KMS-11 (cell line): Measurements from ENCODE around the gene CTNNA3.
"Not testable (repeated sequence)": the region's sequence is repeated elsewhere in the genome, so short reads cannot be mapped to it uniquely, and the experiment has no call there.

ENCODE experiments used
- H2AFZ ChIP-seq: fragments of 200-600 bp; sonication (generic); 2 replicates; pipeline ENCODE4 v1.6.1; 2016; ENCODE audit warnings: antibody characterized with exemption, mixed run types, low read depth
- H3K27ac ChIP-seq: fragments of 200-600 bp; sonication (generic); 2 replicates; pipeline ENCODE4 v1.6.1; 2016; ENCODE audit warnings: mild to moderate bottlenecking, mixed run types
- H3K27me3 ChIP-seq: fragments of 200-600 bp; sonication (generic); 2 replicates; pipeline ENCODE4 v1.6.1; 2017; ENCODE audit warnings: mild to moderate bottlenecking, low read depth, mixed run types, moderate library complexity; ENCODE audit not compliant: insufficient read depth
- H3K36me3 ChIP-seq: fragments of 200-600 bp; sonication (generic); 2 replicates; pipeline ENCODE4 v1.6.1; 2017; ENCODE audit warnings: mild to moderate bottlenecking, mixed run types; ENCODE audit not compliant: insufficient read depth
- H3K4me1 ChIP-seq: fragments of 200-600 bp; sonication (generic); 2 replicates; pipeline ENCODE4 v1.6.1; 2016; ENCODE audit warnings: mild to moderate bottlenecking, low read depth, mixed run types; ENCODE audit not compliant: poor library complexity, severe bottlenecking
- H3K4me2 ChIP-seq: fragments of 200-600 bp; sonication (generic); 2 replicates; pipeline ENCODE4 v1.7.0; 2016; ENCODE audit warnings: mild to moderate bottlenecking, mixed run types
- H3K4me3 ChIP-seq: fragments of 200-600 bp; sonication (generic); IDR thresholded peaks from 2 replicates; pipeline ENCODE4 v1.6.1; 2017; ENCODE audit warnings: low read depth, low read length, mixed read lengths; ENCODE audit not compliant: insufficient read depth
- H3K79me2 ChIP-seq: fragments of 200-600 bp; sonication (generic); 2 replicates; pipeline ENCODE4 v1.6.1; 2016; ENCODE audit warnings: low read depth, mixed run types; ENCODE audit not compliant: insufficient read depth
- H3K9ac ChIP-seq: fragments of 200-600 bp; sonication (generic); 2 replicates; pipeline ENCODE4 v1.6.1; 2016; ENCODE audit warnings: mild to moderate bottlenecking, mixed run types
- H4K20me1 ChIP-seq: fragments of 200-600 bp; sonication (generic); 2 replicates; pipeline ENCODE4 v1.6.1; 2016; ENCODE audit warnings: mild to moderate bottlenecking, mixed run types; ENCODE audit not compliant: insufficient read depth
- TF ChIP-seq, protein P1 (sequence below): fragments of 200-600 bp; sonication (generic); conservative IDR thresholded peaks from 2 replicates; pipeline ENCODE4 v1.6.1; 2017; ENCODE audit warnings: low read depth, mild to moderate bottlenecking, antibody characterized with exemption, low read length, moderate library complexity, mixed read lengths

Gene CTNNA3

DNA sequence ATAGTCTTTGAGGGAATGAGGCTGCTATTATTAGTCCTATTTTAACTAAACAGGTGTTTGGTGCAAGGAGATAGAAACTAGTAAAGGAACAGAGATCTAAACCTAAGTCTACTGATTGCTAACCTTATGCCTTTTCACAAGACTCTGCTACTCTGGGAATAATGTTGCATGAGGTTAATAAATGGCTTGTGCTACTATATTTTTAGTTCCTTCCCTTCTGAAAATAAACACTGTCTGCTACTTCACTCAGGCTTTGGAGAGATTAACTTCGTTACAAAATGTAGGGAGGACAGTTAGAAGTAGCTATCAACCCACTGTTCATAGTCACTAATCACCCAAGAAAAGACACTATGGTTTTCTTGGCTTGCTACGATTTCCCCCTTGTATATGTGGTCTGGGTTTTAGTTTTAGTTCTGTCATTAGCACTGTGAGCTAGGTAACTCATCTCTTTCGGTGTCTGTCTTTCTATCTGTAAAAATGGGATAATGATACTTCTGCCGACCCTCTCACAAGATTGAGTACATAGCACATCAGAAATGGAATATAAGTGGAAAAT is 474.0 kb downstream of the CTNNA3 start:
- no peak overlapping the region for H3K4me2 ChIP-seq
- no peaks in the 10 kb centered on the region for H3K79me2 ChIP-seq
- no peaks in the 10 kb centered on the region for H3K4me1 ChIP-seq
- no peaks in the 10 kb centered on the region for H4K20me1 ChIP-seq
- H3K27me3 ChIP-seq, result no peaks in the 10 kb centered on the region
- no peak overlapping the region for H3K4me3 ChIP-seq
- TF ChIP-seq, protein P1, sequence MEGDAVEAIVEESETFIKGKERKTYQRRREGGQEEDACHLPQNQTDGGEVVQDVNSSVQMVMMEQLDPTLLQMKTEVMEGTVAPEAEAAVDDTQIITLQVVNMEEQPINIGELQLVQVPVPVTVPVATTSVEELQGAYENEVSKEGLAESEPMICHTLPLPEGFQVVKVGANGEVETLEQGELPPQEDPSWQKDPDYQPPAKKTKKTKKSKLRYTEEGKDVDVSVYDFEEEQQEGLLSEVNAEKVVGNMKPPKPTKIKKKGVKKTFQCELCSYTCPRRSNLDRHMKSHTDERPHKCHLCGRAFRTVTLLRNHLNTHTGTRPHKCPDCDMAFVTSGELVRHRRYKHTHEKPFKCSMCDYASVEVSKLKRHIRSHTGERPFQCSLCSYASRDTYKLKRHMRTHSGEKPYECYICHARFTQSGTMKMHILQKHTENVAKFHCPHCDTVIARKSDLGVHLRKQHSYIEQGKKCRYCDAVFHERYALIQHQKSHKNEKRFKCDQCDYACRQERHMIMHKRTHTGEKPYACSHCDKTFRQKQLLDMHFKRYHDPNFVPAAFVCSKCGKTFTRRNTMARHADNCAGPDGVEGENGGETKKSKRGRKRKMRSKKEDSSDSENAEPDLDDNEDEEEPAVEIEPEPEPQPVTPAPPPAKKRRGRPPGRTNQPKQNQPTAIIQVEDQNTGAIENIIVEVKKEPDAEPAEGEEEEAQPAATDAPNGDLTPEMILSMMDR, result no peak
- no peak overlapping the region for H3K27ac ChIP-seq
- H2AFZ ChIP-seq, result no peak overlapping the region
- H3K36me3 ChIP-seq, result no peaks in the 10 kb centered on the region
- no peak overlapping the region for H3K9ac ChIP-seq

DNA sequence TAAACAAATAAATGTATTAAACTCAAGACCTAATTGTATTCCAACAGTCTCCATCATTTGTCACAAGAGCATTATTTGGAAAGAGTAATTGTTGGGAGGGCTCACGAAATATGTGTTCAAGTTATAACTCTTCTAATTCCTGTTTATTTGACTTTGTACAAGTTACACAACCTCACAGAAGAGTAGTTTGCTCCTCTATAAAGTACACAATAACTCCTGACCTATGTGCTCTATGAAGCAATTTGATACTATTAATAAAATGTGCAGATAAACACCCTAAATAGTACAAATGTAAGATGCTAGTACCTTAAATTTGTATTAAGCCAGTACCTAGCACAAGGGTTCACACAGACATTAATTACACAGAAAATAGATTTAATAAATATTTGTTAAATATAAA is 484.3 kb downstream of the CTNNA3 start:
- H3K36me3 ChIP-seq, result no peaks in the 10 kb centered on the region

DNA sequence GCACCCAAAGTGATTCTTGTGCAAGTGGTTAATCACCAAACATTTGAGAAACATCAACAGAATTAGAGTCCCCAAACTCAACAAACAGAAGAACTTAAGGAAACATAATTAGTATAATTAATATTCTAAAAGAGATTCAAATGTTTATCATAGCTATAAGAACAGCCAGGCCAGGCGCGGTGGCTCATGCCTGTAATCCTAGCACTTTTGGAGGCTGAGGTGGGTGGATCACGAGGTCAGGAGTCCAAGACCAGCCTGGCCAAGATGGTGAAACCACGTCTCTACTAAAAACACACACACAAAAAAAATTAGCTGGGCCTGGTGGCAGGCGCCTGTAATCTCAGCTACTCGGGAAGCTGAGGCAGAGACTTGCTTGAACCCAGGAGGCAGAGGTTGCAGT is 488.1 kb downstream of the CTNNA3 start:
- not testable (repeated sequence) for H3K9ac ChIP-seq, H2AFZ ChIP-seq, H3K4me1 ChIP-seq

More for the DNA sequence above, 484.3 kb downstream of the CTNNA3 start:
- H3K4me2 ChIP-seq, result no peak overlapping the region
- H3K4me3 ChIP-seq, result no peak overlapping the region
- H2AFZ ChIP-seq, result no peak overlapping the region
- H3K79me2 ChIP-seq, result no peaks in the 10 kb centered on the region
- H3K27ac ChIP-seq, result no peak overlapping the region
- H3K4me1 ChIP-seq, result no peaks in the 10 kb centered on the region
- H4K20me1 ChIP-seq, result no peaks in the 10 kb centered on the region
- TF ChIP-seq, protein P1, result no peak
- H3K9ac ChIP-seq, result no peak overlapping the region
- no peaks in the 10 kb centered on the region for H3K27me3 ChIP-seq

DNA sequence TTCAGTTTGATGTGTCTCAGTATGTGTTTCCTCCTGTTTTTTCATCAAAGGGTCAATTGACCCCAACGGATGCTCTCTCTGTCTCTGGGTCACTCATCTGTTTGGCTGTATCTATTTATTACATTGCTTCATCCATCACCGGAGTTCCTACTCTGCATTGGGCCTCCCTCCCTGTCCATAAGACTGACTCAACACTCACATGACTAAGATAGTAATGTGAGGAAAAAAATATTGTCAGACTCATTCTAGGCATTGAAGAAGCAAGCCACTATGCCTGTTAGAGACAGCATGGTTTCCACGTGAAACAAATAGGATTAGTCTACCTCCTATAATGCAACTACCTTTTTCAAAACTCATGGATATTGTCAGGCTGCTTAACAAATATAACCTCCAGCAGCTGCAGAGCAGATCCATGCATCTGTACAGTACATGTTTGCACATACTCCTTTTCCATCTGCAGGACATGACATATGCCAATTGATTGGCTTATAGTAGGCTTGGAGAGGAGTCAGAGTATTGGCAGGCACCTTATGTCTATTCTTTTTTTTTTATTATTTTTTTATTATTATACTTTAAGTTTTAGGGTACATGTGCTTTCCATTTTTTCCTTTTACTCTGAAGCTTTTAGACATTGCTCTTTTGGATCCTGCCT is 495.0 kb downstream of the CTNNA3 start:
- no peak overlapping the region for H3K4me3 ChIP-seq

More for the DNA sequence above, 488.1 kb downstream of the CTNNA3 start:
- H3K79me2 ChIP-seq, H3K4me2 ChIP-seq, H3K36me3 ChIP-seq, H3K4me3 ChIP-seq, H3K27ac ChIP-seq, H4K20me1 ChIP-seq, H3K27me3 ChIP-seq: not testable (repeated sequence)

DNA sequence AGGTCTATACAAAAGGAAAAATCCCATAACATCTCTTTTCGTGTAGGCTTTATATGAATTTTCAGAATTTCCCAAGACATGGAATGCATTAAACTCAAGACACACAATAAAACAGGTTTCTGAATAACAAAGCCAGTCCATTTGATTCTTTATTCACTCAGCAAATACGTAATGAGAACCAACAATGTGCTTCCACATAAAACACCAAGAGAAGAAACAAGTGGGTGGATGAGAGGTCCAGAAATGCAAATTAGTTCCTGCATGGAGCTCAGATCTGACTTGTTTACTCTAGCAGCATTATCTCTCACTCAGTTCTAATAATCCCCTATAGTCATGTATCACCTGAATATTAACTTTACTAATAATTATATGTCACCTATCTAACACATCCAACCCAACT is 520.6 kb downstream of the CTNNA3 start:
- TF ChIP-seq, protein P1, result no peak

More for the DNA sequence above, 495.0 kb downstream of the CTNNA3 start:
- Histone ChIP-seq H3K36me3 (no peaks in the 10 kb centered on the region), H3K79me2 (no peaks in the 10 kb centered on the region), H3K27ac (no peak overlapping the region), H4K20me1 (no peaks in the 10 kb centered on the region), H3K27me3 (no peaks in the 10 kb centered on the region), H3K9ac (no peak overlapping the region), H2AFZ (no peak overlapping the region), H3K4me2 (no peak overlapping the region), H3K4me1 (no peaks in the 10 kb centered on the region)
- TF ChIP-seq, protein P1, result no peak

More for the DNA sequence above, 520.6 kb downstream of the CTNNA3 start:
- H3K27ac ChIP-seq, result no peak overlapping the region
- no peak overlapping the region for H3K4me2 ChIP-seq
- no peak overlapping the region for H3K4me3 ChIP-seq
- no peaks in the 10 kb centered on the region for H4K20me1 ChIP-seq
- H3K4me1 ChIP-seq, result no peaks in the 10 kb centered on the region
- H3K27me3 ChIP-seq, result no peaks in the 10 kb centered on the region
- H3K36me3 ChIP-seq, result no peaks in the 10 kb centered on the region
- H2AFZ ChIP-seq, result no peak overlapping the region
- H3K79me2 ChIP-seq, result no peaks in the 10 kb centered on the region
- H3K9ac ChIP-seq, result no peak overlapping the region
